ENCODE results near the gene RCSD1.

GRCh38 chr1:167683641-167684502 is 53.8 kb downstream of the RCSD1 start:
- TF ChIP-seq CTCF (IDR thresholded peaks at IDR 0.05; ENCODE audit: low read length) (no peak), EZH2 (IDR thresholded peaks at IDR 0.05; ENCODE audit: borderline replicate concordance, low read length) (no peak)

Measured in OCI-LY1 (cell line).